H1 (cell line): ENCODE results near the gene FANCD2. TPM values are rescaled to one million over a fixed set of nuclear protein-coding genes. Genes with fewer than 3 reads are reported as not detected.

Experiments
- CHD7 ChIP-seq: fragments of 300-600 bp; sonication (generic); IDR thresholded peaks from 2 replicates; pipeline ENCODE4 v1.7.1; 2012; ENCODE audit warnings: low read length, moderate library complexity, mild to moderate bottlenecking, inconsistent platforms; ENCODE audit not compliant: insufficient replicate concordance
- KDM1A ChIP-seq: fragments of 200-600, 300-600 bp; sonication (generic); IDR thresholded peaks from 2 replicates; pipeline ENCODE4 v1.7.1; 2016; ENCODE audit warnings: mild to moderate bottlenecking, low read length, borderline replicate concordance
- KDM4A ChIP-seq: IDR thresholded peaks from one replicate; pipeline ENCODE4 v1.7.1; 2012; ENCODE audit warnings: low read depth, mild to moderate bottlenecking, moderate library complexity, low read length, inconsistent platforms; ENCODE audit not compliant: severe bottlenecking
- PHF8 ChIP-seq: fragments of 200-600 bp; sonication (generic); conservative IDR thresholded peaks from 2 replicates; pipeline ENCODE4 v1.7.1; 2012; ENCODE audit warnings: low read depth, mild to moderate bottlenecking, inconsistent platforms, low read length, moderate library complexity
- POLR2A ChIP-seq, 2 experiments: IDR thresholded peaks; 1 replicate in 1 of 2; 2 replicates in 1 of 2; pipeline ENCODE4 v1.6.1; 2011; ENCODE audit warnings: low read depth in 2 of 2, low read length in 2 of 2, mild to moderate bottlenecking in 2 of 2; ENCODE audit errors: control extremely low read depth in 1 of 2
- RBBP5 ChIP-seq: IDR thresholded peaks from 2 replicates; pipeline ENCODE4 v1.7.1; 2012; ENCODE audit warnings: low read depth, mild to moderate bottlenecking, inconsistent platforms, low read length, moderate library complexity, borderline replicate concordance
- SIN3A ChIP-seq, 2 experiments: IDR thresholded peaks in 1 of 2; conservative IDR thresholded peaks in 1 of 2; 2 replicates each; pipeline ENCODE4 v1.6.1; 2011 to 2012; ENCODE audit warnings: low read length in 2 of 2, improper control_type of control experiment in 1 of 2, low read depth in 1 of 2, mild to moderate bottlenecking in 1 of 2
- YY1 ChIP-seq: IDR thresholded peaks from 2 replicates; pipeline ENCODE4 v1.6.1; 2011; ENCODE audit warnings: low read depth, mild to moderate bottlenecking, low read length
- polyA plus RNA-seq, 7 experiments: library from polyadenylated mRNA; depleted of rRNA in 3 of 7; stranded (reverse) in 5 of 7; unstranded in 2 of 7; fragments of >200 nt in 5 of 7; fragments of 200-250 nt in 2 of 7; gene quantifications; 1 replicate in 5 of 7; 2 replicates in 1 of 7; 4 replicates in 1 of 7; pipeline versions ENCODE4 v1.2.1 to v1.2.3, GENCODE V29; 2011 to 2013; ENCODE audit warnings: missing spikeins in 2 of 7, mixed read lengths in 2 of 7
- total RNA-seq: library from RNA; stranded (reverse); fragmentation: NEBNext Ultra II Directional; extraction: Animal tissue kit (Norgen Biotek cat#: 25700); gene quantifications from 2 replicates; pipeline ENCODE4 v1.2.1, GENCODE V29; 2021

The FANCD2 gene
- total and polyA plus RNA-seq, 2 of the 8 experiments (the other 6 are each of a cell fraction or from before 2014, with no cell fraction given) = 33.1 to 77.8 TPM

GRCh38 chr3:10115326-10116137 is 89.3 kb downstream of the FANCD2 start, which contains the start of gene BRK1 (continued):
- TF ChIP-seq CHD7 (no peak), KDM4A (peak; percentile 77), SIN3A (conservative IDR thresholded peaks at IDR 0.05 in 1 of 2, IDR thresholded peaks at IDR 0.05 in 1 of 2; ENCODE audit: low read depth in 1 of 2, low read length in 2 of 2) (peak; percentile 52 to 88; a peak in 2 of 4 replicates), RBBP5 (peak; percentile 73; the same call in 1 of the 2 replicates), YY1 (peak; percentile 91), PHF8 (peak; percentile 77), POLR2A (IDR thresholded peaks at IDR 0.05; ENCODE audit: control extremely low read depth in 1 of 2, low read depth in 2 of 2, low read length in 2 of 2) (peak; percentile 42 to 83), KDM1A (no peak)
